GM18951 (cell line): ENCODE data around the gene FA2H.

Experiments
- POLR2A ChIP-seq: IDR thresholded peaks from 4 replicates; pipeline ENCODE4 v1.6.1; 2011; ENCODE audit warnings: mild to moderate bottlenecking; ENCODE audit not compliant: insufficient read length, insufficient read depth; ENCODE audit errors: extremely low read depth
- in situ Hi-C: fragments of 300-500 bp; cut with MboI; formaldehyde crosslinking; loops from one replicate; pipeline ENCODE4 v1.12.0; 2022; ENCODE audit warnings: low sequenced_read_pairs, mixed read lengths, inconsistent platforms; ENCODE audit not compliant: unreplicated experiment

FA2H gene

DNA sequence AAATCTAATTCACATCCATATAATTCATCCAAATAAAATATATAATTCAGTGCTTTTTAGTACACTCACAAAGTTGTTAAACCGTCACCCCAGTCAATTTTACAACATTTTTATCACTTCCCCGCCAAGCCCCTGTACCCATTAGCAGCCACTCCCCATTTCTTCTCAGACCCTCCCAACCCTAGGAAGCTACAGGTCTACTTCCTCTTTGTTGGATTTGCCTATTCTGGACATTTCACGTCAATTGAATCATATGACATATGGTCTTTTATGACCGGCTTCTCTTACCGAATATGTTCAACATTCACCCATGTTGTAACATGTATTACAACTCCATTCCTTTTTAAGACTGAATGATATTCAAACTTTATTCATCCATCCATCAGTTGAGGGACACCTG is 54.0 kb downstream of the FA2H start:
- no peak for TF ChIP-seq POLR2A
- in situ Hi-C loops = loop anchor here (25.0 kb wide), 1 partner anchor 392 kb away; the partner anchor contains the start of gene LDHD

DNA sequence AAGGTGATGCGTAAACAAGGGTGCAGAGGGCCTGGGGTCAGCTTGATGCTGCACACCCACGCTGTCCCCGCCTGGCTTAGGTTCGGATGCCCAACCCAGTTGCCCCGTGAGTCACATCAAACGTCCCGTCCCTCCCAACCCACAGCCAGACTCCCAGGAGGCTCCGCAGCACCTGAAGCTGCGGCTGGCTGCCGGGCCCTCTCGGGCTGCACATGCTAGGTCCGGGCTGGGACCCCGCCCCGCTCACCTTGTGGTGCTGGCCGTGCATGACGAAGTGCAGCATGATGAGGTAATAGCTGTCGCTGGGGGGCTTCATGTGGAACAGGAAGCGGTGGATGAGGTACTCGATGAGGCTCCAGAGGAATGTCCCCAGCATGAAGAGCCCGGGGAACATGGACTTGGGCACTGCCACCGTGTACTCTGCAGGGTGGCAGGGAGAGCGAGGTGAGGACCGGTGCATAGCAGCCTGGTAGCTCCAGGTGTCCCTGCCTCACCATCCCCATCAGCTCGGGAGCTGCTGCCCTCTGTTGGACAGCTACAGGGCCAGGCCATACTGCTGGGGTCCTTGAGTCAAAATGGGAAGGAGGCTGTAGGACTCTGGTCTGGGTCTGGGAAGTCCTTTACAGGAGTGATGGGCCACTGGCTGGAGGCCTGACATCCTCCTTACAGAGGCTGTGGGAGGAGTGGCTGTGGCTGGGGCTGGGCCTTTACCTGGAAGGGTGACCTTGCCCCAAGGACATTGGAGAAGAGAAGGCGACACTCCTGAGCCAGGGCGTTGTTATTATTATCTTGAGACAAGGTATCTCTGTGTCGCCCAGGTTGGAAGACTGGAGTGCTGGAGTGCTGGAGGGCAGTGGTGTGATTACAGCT is 55.6 kb downstream of the FA2H start:
- TF ChIP-seq POLR2A = no peak
- in situ Hi-C loops = loop anchor here (10.0 to 25.0 kb wide), 2 partner anchors 156 to 393 kb away; partner anchors contain the start of gene LDHD

DNA sequence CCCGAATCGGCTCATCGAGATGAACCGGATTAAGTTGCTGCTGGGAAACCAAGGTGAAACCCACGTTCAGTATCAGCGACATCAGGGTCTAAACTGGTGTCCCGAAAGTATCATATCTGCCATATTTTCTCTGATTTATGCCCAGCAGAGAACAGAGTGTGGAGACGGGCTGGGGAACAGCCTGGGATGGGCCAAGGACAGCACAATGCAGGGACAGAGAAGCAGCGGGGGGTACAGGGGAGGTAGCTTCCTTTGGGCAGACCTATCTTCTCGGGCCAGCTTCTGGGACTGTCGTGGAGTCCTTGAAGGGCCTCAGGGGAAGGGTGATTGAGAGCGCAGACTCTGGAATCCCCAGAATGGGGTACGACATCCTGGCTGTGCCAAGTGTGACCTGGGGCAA is 56.5 kb downstream of the FA2H start:
- no peak for TF ChIP-seq POLR2A
- in situ Hi-C loops = loop anchor here (10.0 to 25.0 kb wide), 2 partner anchors 157 to 394 kb away; partner anchors contain the start of gene LDHD

DNA sequence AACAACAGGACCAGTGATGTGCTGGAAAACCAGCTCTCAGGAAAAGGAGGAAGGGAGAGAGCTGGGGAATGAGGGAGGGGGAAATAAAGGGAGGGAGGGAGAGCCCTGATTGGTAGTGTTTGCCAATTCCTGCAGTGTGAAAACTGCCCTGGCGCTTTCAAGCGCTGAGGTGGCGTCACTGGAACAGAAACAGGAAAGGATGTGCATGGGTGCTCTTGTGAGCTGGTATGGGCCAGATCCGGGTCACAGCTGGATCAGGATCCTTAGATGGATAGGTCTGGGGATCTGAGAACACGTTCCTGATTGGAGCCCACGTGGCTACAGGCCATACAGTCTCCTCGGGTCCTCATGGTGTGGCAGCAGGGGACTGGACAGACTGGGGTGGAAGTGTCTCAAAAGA is 57.3 kb downstream of the FA2H start:
- in situ Hi-C loops = loop anchor here (10.0 to 25.0 kb wide), 2 partner anchors 157 to 395 kb away; partner anchors contain the start of gene LDHD
- TF ChIP-seq POLR2A = no peak

DNA sequence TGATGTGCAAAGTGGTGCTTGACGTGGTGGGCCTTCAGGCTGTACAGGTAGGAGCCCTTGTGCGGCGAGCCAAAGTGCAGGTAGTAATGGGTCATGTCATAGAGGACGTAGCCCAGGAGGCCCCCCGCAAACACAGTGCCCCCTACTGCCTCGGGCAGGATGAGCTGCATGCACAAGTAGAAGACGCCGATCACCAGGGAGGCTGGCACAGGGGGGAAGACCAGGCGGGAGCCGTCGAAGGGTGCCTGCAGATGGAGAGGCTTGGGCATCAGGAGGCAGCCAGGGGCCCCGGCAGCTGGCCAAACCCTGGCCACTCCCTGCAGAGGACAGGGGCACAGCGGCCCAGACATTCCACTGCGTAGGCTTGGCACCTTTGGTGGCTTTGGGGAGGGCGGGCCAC is 58.3 kb downstream of the FA2H start:
- in situ Hi-C loops = loop anchor here (10.0 to 25.0 kb wide), 2 partner anchors 158 to 396 kb away; partner anchors contain the start of gene LDHD
- TF ChIP-seq POLR2A = no peak

DNA sequence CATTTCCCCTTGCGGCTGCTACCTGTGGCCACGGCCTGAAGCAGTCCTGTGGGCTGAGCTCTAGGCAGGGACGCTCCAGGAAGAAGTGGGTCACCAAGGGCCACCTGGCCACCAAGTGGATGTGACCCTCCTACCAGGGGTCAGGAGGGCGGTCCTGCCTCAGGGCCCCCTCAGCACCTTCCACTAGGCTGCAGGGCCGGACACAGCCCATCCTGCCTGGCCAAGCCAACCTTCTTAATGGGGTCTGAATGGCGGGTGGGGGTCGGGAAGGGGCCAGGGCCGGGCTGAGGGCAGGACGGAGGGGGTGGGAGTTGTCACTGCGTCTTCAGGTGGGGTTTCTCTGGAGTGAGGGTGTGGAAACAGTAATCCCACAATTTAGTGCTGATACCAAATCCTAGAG is 60.7 kb downstream of the FA2H start:
- TF ChIP-seq POLR2A = no peak
- in situ Hi-C loops = loop anchor here (10.0 to 25.0 kb wide), 2 partner anchors 161 to 398 kb away; partner anchors contain the start of gene LDHD

DNA sequence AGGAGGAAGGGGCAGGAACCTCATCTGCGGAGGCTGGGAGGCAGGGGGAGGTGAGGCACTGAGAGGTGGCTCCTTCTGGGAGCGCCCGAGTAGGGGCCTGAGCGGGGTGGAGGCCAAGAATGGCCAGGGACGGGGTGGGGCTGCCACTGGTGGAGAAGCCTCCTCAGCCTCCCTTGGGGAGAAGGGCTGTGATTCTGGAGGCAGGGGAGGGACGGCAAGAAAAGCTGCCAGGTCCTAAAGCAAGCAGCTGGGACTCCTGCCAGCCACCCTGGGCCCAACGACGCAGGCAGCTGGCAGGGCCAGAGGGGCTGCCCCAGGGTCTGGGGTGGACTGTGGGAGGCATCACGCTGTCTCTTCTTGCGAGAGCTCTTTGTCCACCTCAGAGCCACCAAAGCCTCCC is 61.3 kb downstream of the FA2H start:
- TF ChIP-seq POLR2A = no peak
- in situ Hi-C loops = loop anchor here (10.0 to 25.0 kb wide), 2 partner anchors 161 to 399 kb away; partner anchors contain the start of gene LDHD

DNA sequence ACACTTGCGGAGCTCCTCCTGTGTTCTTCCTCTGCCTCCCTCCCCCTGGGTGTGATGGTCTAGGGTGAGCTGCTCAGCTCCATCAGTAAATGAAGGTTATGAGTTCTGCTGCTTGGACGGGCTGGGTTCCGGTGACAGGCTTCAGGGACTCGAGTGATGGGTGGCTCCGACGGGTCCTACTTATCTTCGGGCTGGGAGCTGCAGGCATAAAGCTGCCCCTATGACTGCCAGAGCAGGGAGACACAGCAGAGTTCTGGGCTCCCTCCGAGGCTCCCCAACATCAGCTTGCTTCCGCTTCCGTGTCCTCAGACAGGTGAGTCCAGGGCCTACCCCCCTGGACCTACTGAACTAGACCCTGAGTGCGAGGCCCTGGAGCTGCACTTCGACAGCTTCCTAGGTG is 62.7 kb downstream of the FA2H start:
- no peak for TF ChIP-seq POLR2A
- in situ Hi-C loops = loop anchor here (10.0 to 25.0 kb wide), 2 partner anchors 163 to 400 kb away; partner anchors contain the start of gene LDHD

DNA sequence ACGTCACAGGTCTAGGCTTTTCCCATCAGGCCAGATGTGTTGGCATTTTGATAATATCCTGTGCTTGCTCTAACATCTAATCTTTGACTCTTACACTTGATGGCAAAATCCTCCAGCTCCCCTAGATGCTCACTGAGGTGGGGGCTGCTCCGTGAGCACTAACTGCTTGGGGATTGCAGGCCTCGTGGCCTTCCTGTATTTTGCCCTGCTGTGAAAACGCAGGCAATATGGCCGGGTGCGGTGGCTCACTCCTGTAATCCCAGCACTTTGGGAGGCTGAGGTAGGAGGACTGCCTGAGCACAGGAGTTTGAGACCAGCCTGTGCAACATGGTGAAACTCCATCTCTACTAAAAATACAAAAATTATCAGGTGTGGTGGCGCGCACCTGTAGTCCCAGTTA is 64.2 kb downstream of the FA2H start:
- TF ChIP-seq POLR2A = no peak
- in situ Hi-C loops = loop anchor here (10.0 to 25.0 kb wide), 2 partner anchors 164 to 402 kb away; partner anchors contain the start of gene LDHD

DNA sequence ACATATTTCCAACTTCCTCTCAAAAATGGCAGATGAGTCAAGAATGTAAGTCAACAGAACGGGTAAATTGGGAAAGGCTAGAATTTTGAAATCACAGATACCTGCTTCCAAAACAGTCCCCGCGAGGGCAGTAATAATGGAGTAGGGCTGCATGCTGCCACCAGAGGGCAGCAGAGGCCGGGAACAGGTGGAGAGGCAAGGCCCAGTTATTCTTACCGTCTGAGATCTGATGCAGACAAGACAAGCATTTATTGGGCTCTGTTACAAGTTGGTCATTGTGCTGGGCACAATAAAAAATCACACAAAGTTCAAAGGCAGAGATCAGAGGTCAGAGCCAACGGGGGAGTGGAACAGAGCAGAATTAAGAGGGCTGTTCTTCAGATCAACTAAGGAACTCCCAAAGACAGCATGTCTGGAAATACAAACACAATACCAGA is 65.2 kb downstream of the FA2H start:
- no peak for TF ChIP-seq POLR2A
- in situ Hi-C loops = loop anchor here (10.0 to 25.0 kb wide), 2 partner anchors 145 to 403 kb away; partner anchors contain the start of gene LDHD

DNA sequence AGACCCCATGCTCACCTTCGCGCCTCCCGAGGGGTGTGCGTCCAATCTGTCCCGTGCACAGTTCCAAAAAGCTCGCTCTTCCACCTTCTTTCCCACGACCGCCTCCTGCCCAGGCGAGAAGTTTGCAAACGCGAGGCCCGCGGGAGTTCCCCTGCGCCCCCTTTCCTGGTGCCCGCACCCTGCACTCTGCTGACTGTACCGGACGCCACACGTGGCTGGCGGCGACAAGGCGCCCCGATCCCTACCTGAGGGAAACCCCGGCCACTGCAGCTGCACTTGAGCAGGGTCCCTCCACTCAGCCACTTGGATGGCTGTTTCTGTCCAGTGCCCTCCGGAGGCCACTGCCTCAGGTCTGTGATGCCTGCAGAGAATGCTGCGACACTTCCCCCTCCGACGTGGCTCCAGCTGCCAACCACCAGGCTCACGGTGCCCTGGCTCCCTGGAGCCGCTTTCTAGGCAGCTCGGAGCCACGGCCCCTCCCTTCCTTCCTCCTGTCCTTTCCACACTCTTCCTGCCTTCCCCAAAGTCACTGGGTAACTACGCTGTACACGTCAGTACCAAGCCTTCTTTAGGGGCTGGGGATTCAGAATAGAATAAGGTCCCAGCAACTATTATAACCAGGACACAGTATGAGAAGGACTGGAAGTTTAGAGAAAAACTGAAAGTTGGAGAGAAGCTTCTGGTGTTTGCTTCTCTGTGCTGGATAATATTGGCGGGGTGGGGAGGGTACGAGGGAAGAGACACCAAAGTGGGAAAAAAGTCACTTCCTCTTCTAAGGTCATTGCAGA is 74.0 kb downstream of the FA2H start, which contains the start of gene MLKL:
MLKL (minus strand) TSS at position 425 of the 788 bp plus-strand sequence. CDS start 5,105 bp downstream, outside the sequence.
- TF ChIP-seq POLR2A = peak; percentile 59
- in situ Hi-C loops = loop anchor here (10.0 to 25.0 kb wide), 2 partner anchors 154 to 412 kb away; partner anchors contain the start of gene LDHD

DNA sequence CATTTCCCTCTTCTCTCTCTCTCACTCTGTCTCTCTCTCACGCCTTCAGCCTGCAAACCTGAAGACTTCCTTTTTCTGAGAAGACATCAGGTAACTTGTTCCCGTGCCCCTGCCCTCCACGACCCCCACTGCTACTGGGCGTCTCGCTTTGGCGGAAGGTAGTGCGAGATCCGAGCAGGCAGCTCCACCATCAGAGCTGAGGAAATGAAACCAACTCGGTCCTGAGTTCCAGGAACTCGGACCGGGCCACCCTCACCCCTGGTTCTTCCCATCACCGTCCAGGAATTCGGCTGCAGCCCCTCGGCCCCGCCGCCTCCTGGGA is 74.5 kb downstream of the FA2H start:
- no peak for TF ChIP-seq POLR2A
- in situ Hi-C loops = loop anchor here (10.0 to 25.0 kb wide), 2 partner anchors 155 to 412 kb away; partner anchors contain the start of gene LDHD
